ENCODE measurements around the gene DLL4.

GRCh38 chr15:40915116-40915661, 14.0 kb upstream of the DLL4 start:
- TF ChIP-seq CTCF (IDR thresholded peaks at IDR 0.05; ENCODE audit: low read depth, low read length) (no peak), EZH2phosphoT487 (IDR thresholded peaks at IDR 0.05; ENCODE audit: low read depth) (no peak)

Data from OCI-LY3 (cell line).